Stimulated activated CD4-positive, alpha-beta T cell treated with anti-CD3 and anti-CD28 coated beads, Interleukin-1b, Interleukin-23, amount 100 ng/mL, for 1 hour (primary cell): ENCODE data around the gene PET100.

Experiments used
- DNase-seq, 2 donors: peaks; one replicate each; pipeline ENCODE4 v3.0.0-alpha.2; 2020; ENCODE audit warnings: low read depth in 2 of 2

PET100 gene

DNA sequence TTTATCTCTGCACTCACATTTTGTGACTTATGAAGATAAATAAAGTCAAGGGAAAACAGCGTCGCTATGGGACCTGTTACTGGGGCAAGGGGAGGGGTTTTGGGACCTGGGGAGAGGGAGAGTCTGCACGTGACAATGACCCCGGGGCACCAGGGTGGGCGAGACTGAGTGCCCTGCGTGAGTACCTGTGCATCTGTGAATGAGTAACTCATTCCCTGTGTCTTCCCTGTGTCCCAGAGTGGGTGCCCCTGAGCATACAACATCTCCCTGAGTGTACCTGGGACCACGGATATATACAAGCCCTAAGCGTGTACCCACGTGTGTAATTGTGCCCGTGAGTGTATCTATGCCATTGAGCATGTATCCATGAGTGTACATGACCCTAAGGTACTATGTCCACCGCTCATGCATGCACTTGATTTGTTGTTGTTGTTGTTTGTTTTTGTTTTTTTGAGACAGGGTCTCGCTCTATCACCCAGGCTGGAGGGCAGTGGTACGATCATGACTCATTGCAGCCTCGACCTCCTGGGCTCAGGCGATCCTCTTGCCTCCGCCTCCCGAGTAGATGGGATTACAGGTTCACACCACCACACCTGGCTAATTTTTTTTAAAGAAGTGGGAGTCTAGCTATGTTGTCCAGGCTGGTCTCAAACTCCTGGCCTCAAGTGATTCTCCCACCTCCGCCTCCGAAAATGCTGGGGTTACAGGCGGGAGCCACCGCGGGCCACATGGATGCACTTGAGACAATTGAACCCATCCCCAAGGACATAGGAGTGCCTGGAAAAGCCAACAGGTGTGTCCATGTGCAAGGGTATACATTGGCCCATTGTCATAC, 50.4 kb downstream of the PET100 start:
- DNase-seq = no peak

GRCh38 chr19:7680606-7681339, 51.2 kb downstream of the PET100 start, which contains the start of gene TRAPPC5:
TRAPPC5 (plus strand) TSS chr19:7680833; CDS start chr19:7682254, 1,421 bp downstream.
- peak; percentile 70 to 78 for DNase-seq
